Mucosa of descending colon (tissue), 3 donors: ENCODE measurements around the gene PDAP1. TPM values are rescaled to one million over a fixed set of nuclear protein-coding genes. Genes with fewer than 3 reads are reported as not detected.

ENCODE experiments used
- ATAC-seq: fragments of 200-7000 bp; cut with Tn5 transposase; one replicate; pipeline ENCODE4 v1.9.1; 2020; ENCODE audit warnings: mild to moderate bottlenecking, moderate library complexity
- DNase-seq, 3 donors: peaks; one replicate each; pipeline ENCODE4 v3.0.0-alpha.2; 2020
- H3K36me3 ChIP-seq: fragments of 200-600 bp; one replicate; pipeline ENCODE4 v1.8.0; 2021; ENCODE audit warnings: low read depth, mild to moderate bottlenecking
- H3K4me1 ChIP-seq: fragments of 200-600 bp; one replicate; pipeline ENCODE4 v1.8.0; 2021; ENCODE audit warnings: low read depth, mild to moderate bottlenecking
- H3K4me3 ChIP-seq: fragments of 200-600 bp; one replicate; pipeline ENCODE4 v1.8.0; 2021; ENCODE audit warnings: mild to moderate bottlenecking
- H3K9me3 ChIP-seq: fragments of 200-600 bp; one replicate; pipeline ENCODE4 v1.8.0; 2021; ENCODE audit warnings: mild to moderate bottlenecking
- CTCF ChIP-seq: fragments of 200-600 bp; IDR thresholded peaks from one replicate; pipeline ENCODE4 v1.8.0; 2022; ENCODE audit warnings: antibody characterized with exemption, mild to moderate bottlenecking
- intact Hi-C, 2 donors: fragments of 100-400 bp; cut with DNase I in 1 of 2; cut with micrococcal nuclease in 1 of 2; formaldehyde crosslinking; loops; one replicate each; pipeline versions ENCODE4 v1.11.0 to v1.11.1; 2022; cut with DNase I, micrococcal nuclease
- total RNA-seq, 3 donors: library from RNA; stranded (reverse); fragmentation: NEBNext Ultra II Directional in 2 of 3; extraction: Animal tissue kit (Norgen Biotek cat#: 25700) in 2 of 3; gene quantifications; one replicate each; pipeline versions ENCODE4 v1.2.1 to v1.2.4, GENCODE V29; 2021 to 2023
- donor health status: DM: no; HTN: no; CAD: no; lungs with moderate emphysema.
- donor health status: DM: no; HTN: no; CAD: no.
- donor health status: DM: no; HTN: yes; CAD: no.

The PDAP1 gene
- total RNA-seq, 3 donors from 2014 or later: 72.8 to 90.9 (median 90.7) TPM

- H3K4me1 ChIP-seq: peaks cover 26% of the 10 kb centered on the region
- ATAC-seq: no peak
- TF ChIP-seq CTCF: no peak
Measured at GRCh38 chr7:99406557-99406956, 1.8 kb downstream of the PDAP1 start.

GRCh38 chr7:99404977-99405320 is 3.4 kb downstream of the PDAP1 start:
- peaks cover 19% of the 10 kb centered on the region for H3K4me1 ChIP-seq
- ATAC-seq: no peak
- DNase-seq: no peak
- TF ChIP-seq CTCF: no peak
- H3K36me3 ChIP-seq: no peaks in the 10 kb centered on the region
- no peak overlapping the region for H3K4me3 ChIP-seq
- no peaks in the 10 kb centered on the region for H3K9me3 ChIP-seq
- intact Hi-C loops: no loop called here

More at GRCh38 chr7:99406557-99406956, 1.8 kb downstream of the PDAP1 start:
- Histone ChIP-seq H3K9me3 (no peaks in the 10 kb centered on the region), H3K36me3 (peaks cover 6% of the 10 kb centered on the region), H3K4me3 (no peak overlapping the region)
- no peak for DNase-seq
- intact Hi-C loops: no loop called here

DNA sequence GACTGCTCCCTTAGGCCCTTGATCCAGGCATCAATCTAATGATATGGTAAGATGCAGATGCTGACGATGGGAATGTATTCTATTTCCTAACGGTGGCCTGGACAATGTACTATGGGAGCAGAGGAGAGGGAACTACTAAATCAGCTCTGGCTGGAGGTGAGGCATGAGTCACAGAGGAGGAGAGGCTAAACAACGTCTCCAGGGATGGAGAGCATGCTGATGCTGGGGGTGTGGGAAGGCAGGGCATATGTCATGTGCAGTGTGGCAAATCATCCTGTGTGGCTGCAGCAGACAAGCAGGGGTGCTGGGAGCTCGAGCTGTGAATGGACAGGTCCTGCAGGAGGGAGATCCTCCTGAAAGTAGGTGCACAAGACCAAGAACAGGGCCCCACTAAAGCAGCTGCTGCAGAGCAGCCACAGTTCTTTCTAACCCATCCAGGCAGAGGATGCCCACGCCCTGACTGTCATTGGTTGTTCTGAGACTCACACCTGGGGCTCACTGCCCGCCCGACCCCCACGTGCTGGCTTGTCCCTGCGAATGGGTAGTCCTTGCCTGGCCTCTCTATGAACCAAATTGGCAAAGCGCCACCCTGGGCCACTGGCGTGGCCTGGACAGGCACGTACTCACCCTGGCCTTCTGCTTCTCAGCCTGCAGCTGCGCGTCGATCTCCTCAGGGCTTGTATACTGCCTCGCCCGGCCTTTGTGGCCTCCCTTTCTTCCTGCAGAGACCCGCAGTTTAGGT is 4.0 kb downstream of the PDAP1 start:
- H3K36me3 ChIP-seq: no peaks in the 10 kb centered on the region
- ATAC-seq: no peak
- peaks cover 16% of the 10 kb centered on the region for H3K4me1 ChIP-seq
- intact Hi-C loops: no loop called here
- DNase-seq: no peak
- no peaks in the 10 kb centered on the region for H3K9me3 ChIP-seq
- TF ChIP-seq CTCF: no peak
- no peak overlapping the region for H3K4me3 ChIP-seq

GRCh38 chr7:99403764-99404163 is 4.6 kb downstream of the PDAP1 start:
- no peak for DNase-seq
- Histone ChIP-seq H3K4me1 (peaks cover 16% of the 10 kb centered on the region), H3K4me3 (no peak overlapping the region), H3K36me3 (no peaks in the 10 kb centered on the region), H3K9me3 (no peaks in the 10 kb centered on the region)
- intact Hi-C loops: no loop called here
- no peak for ATAC-seq
- no peak for TF ChIP-seq CTCF

DNA sequence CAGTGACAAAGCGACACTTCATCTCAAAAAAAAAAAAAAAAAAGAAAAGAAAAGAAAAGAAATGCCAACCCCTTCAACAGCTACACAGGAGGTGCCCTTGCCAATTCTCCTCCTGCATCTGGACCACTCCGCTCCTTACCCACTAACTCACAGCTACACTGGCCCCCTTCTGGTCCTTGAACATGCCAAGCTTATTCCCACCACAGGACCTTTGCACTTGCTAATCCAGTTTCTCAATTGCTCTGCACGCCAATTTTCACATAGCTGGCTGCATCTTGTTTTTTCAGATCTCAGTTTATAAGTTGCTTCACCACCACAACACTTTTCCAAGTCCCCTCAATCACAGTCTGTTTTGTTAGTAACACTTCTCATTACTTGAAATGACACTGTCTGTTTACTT is 5.5 kb downstream of the PDAP1 start:
- intact Hi-C loops: no loop called here
- Histone ChIP-seq H3K36me3 (no peaks in the 10 kb centered on the region), H3K4me1 (peaks cover 16% of the 10 kb centered on the region), H3K9me3 (no peaks in the 10 kb centered on the region), H3K4me3 (no peak overlapping the region)
- no peak for TF ChIP-seq CTCF
- DNase-seq: no peak
- no peak for ATAC-seq

- Histone ChIP-seq H3K36me3 (no peaks in the 10 kb centered on the region), H3K4me3 (no peak overlapping the region), H3K4me1 (no peaks in the 10 kb centered on the region), H3K9me3 (no peaks in the 10 kb centered on the region)
- no peak for ATAC-seq
- TF ChIP-seq CTCF: no peak
- DNase-seq: no peak
- intact Hi-C loops: no loop called here
Measured at GRCh38 chr7:99399597-99399996, 8.8 kb downstream of the PDAP1 start.
